GM12892 (cell line): ENCODE data around the gene EXOSC7.

Experiments used
- POLR2A ChIP-seq: IDR thresholded peaks from 2 replicates; pipeline ENCODE4 v1.6.1; 2011; ENCODE audit warnings: low read depth, low read length, control low read depth
- POLR2AphosphoS5 ChIP-seq: IDR thresholded peaks from 2 replicates; pipeline ENCODE4 v1.6.1; 2011; ENCODE audit warnings: low read depth, low read length, control low read depth
- TAF1 ChIP-seq: IDR thresholded peaks from 2 replicates; pipeline ENCODE4 v1.6.1; 2011; ENCODE audit warnings: low read depth, mild to moderate bottlenecking, control low read depth, low read length, borderline replicate concordance

DNA sequence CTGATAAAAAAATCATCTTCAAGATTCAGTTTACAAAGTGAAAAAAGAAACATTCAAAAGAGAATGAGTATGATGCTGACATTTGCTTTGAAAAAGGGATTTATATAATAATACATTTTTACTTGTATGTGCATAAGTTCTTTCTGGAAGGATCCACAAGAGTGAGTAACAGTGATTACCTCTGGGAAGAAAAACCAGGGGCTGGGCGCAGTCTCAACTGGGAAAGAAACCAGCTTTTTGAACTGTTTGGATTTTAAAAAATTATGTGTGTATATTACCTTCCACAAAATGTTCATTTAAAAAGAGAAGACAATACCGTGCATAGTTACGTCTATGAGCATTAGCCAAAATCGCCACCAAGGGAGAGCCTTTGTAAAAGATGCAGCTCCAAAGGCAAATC, 51.4 kb downstream of the EXOSC7 start:
- TF ChIP-seq POLR2AphosphoS5 (no peak), POLR2A (no peak), TAF1 (no peak)
